K562 (cell line): ENCODE data around the gene TUBA1B. TPM values are rescaled to one million over a fixed set of nuclear protein-coding genes. Genes with fewer than 3 reads are reported as not detected.

ENCODE experiments used
- ATF1 ChIP-seq, 2 experiments: fragments of 450-650 bp in 1 of 2; IDR thresholded peaks; 2 replicates each; pipeline ENCODE4 v1.6.1; 2016; ENCODE audit warnings: missing compliant biosample characterization in 1 of 2, missing genetic modification characterization in 1 of 2
- E2F3 ChIP-seq: fragments of 250-450 bp; sonication (Bioruptor Pico); IDR thresholded peaks from 2 replicates; pipeline ENCODE4 v1.4.0; 2020; ENCODE audit warnings: mild to moderate bottlenecking
- GABPB1 ChIP-seq: sonication (generic); formaldehyde crosslinking; IDR thresholded peaks from 2 replicates; pipeline ENCODE4 v1.8.0; 2022; ENCODE audit warnings: mild to moderate bottlenecking, missing genetic modification reagents
- HNRNPK ChIP-seq: fragments of 200-400 bp; formaldehyde crosslinking; IDR thresholded peaks from one replicate; pipeline ENCODE4 v1.6.1; 2018; ENCODE audit warnings: mild to moderate bottlenecking, low read depth, low read length; ENCODE audit not compliant: poor library complexity, severe bottlenecking
- HNRNPUL1 ChIP-seq: fragments of 200-400 bp; formaldehyde crosslinking; IDR thresholded peaks from 2 replicates; pipeline ENCODE4 v1.6.1; 2017; ENCODE audit warnings: low read length
- KLF13 ChIP-seq: fragments of 450-650 bp; IDR thresholded peaks from 2 replicates; pipeline ENCODE4 v1.6.1; 2016; ENCODE audit warnings: missing genetic modification characterization, low read depth, mild to moderate bottlenecking, missing compliant biosample characterization, moderate library complexity, borderline replicate concordance
- NFIX ChIP-seq: fragments of 250-450 bp; sonication (Bioruptor Pico); IDR thresholded peaks from 2 replicates; pipeline ENCODE4 v1.4.0; 2020; ENCODE audit warnings: low read depth, mild to moderate bottlenecking, moderate library complexity
- NUFIP1 ChIP-seq: fragments of 450-650 bp; IDR thresholded peaks from 2 replicates; pipeline ENCODE4 v1.6.1; 2018; ENCODE audit not compliant: partially characterized antibody
- ZBTB17 ChIP-seq: fragments of 450-650 bp; formaldehyde crosslinking; IDR thresholded peaks from 2 replicates; pipeline ENCODE4 v1.4.0; 2020; ENCODE audit warnings: mild to moderate bottlenecking
- ZNF316 ChIP-seq: fragments of 450-650 bp; IDR thresholded peaks from 2 replicates; pipeline ENCODE4 v1.6.1; 2016
- ZNF347 ChIP-seq: fragments of 450-650 bp; formaldehyde crosslinking; IDR thresholded peaks from 2 replicates; pipeline ENCODE4 v1.4.0; 2020; ENCODE audit warnings: low read depth, mild to moderate bottlenecking, moderate library complexity
- polyA plus RNA-seq, 8 experiments: library from polyadenylated mRNA; depleted of rRNA in 4 of 8; stranded (reverse) in 5 of 8; unstranded in 3 of 8; fragments of >200 nt; fragmentation: Nextera tagmentation in 2 of 8; fragmentation: Illumina TruSeq in 1 of 8; extraction: Ambion mirVana in 2 of 8; extraction: Trizol in 1 of 8; gene quantifications; 2 replicates each; pipeline versions ENCODE4 v1.2.1 to v1.2.3, GENCODE V29; 2011 to 2014; ENCODE audit warnings: inconsistent platforms in 1 of 8, missing spikeins in 1 of 8
- total RNA-seq, 7 experiments: library from RNA; depleted of rRNA in 6 of 7; stranded (reverse); fragments of >200 nt in 6 of 7; fragmentation: Illumina TruSeq in 2 of 7; extraction: Trizol in 2 of 7; gene quantifications; 2 replicates each; pipeline versions ENCODE4 v1.2.1 to v1.2.3, GENCODE V29; 2011 to 2021; ENCODE audit warnings: low replicate concordance in 1 of 7
- TF ChIP-seq, protein P1 (sequence below), 2 experiments: fragments of 450-650 bp in 1 of 2; sonication (generic) in 1 of 2; formaldehyde crosslinking in 1 of 2; IDR thresholded peaks; 2 replicates each; pipeline versions ENCODE4 v1.7.1 to v1.9.0; 2016 to 2022; ENCODE audit warnings: inconsistent platforms in 1 of 2, mild to moderate bottlenecking in 1 of 2, missing genetic modification reagents in 1 of 2
- TF ChIP-seq, protein P2 (sequence below): IDR thresholded peaks from 2 replicates; pipeline ENCODE4 v1.6.1; 2012; ENCODE audit warnings: low read depth, low read length, improper control_type of control experiment, borderline replicate concordance
- TF ChIP-seq, protein P3 (sequence below): fragments of 250-450 bp; sonication (Bioruptor Pico); IDR thresholded peaks from 2 replicates; pipeline ENCODE4 v1.5.0; 2022; ENCODE audit warnings: mild to moderate bottlenecking

TUBA1B gene
- total and polyA plus RNA-seq, 9 of the 15 experiments (the other 6 are each of a cell fraction or from before 2014, with no cell fraction given) = 2,189 to 4,624 (median 2,628) TPM

DNA sequence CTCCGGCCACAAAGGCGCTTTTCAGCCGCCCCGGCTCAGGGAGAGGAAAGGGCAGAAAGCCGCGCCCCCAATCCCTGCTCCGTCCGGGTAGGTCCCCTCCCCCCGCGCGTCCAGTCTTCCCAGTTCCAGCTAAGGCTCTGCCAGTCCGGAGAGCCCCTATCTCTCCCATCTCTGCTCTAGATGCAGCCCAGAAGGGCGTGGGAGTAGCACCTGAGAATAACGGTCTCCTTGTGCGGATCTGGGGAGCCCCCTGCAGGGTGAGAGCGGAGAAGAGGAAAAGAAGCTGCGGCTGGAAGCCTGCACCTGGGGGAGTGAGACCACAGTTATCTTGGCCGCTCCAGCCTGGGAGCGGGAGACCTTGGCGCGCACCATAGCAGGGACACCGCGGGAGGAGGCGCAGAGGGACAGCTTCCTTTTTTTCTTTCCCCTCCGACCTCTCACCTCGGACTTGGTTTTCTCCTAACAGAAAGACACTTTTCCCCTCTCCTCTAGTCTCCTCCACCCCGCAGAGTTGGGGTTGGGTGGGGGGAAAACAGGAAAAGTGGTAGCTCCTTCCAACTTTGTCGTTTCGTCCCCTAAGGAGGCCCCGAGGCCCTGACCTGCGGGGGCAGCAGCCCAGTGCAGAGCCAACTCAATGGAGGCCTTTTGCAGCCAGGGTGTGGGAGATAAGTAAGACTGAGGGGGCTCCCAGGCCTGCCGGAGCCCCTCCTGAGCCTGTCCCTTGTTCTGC lies 38.9 kb downstream of the TUBA1B start (continued):
- TF ChIP-seq, protein P1, sequence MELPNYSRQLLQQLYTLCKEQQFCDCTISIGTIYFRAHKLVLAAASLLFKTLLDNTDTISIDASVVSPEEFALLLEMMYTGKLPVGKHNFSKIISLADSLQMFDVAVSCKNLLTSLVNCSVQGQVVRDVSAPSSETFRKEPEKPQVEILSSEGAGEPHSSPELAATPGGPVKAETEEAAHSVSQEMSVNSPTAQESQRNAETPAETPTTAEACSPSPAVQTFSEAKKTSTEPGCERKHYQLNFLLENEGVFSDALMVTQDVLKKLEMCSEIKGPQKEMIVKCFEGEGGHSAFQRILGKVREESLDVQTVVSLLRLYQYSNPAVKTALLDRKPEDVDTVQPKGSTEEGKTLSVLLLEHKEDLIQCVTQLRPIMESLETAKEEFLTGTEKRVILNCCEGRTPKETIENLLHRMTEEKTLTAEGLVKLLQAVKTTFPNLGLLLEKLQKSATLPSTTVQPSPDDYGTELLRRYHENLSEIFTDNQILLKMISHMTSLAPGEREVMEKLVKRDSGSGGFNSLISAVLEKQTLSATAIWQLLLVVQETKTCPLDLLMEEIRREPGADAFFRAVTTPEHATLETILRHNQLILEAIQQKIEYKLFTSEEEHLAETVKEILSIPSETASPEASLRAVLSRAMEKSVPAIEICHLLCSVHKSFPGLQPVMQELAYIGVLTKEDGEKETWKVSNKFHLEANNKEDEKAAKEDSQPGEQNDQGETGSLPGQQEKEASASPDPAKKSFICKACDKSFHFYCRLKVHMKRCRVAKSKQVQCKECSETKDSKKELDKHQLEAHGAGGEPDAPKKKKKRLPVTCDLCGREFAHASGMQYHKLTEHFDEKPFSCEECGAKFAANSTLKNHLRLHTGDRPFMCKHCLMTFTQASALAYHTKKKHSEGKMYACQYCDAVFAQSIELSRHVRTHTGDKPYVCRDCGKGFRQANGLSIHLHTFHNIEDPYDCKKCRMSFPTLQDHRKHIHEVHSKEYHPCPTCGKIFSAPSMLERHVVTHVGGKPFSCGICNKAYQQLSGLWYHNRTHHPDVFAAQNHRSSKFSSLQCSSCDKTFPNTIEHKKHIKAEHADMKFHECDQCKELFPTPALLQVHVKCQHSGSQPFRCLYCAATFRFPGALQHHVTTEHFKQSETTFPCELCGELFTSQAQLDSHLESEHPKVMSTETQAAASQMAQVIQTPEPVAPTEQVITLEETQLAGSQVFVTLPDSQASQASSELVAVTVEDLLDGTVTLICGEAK (IDR thresholded peaks at IDR 0.05) = peak; percentile 58; the same call in 1 of the 2 replicates
- TF ChIP-seq, protein P1 (CRISPR knock-in tag; IDR thresholded peaks at IDR 0.05) = no peak
- TF ChIP-seq, protein P2, sequence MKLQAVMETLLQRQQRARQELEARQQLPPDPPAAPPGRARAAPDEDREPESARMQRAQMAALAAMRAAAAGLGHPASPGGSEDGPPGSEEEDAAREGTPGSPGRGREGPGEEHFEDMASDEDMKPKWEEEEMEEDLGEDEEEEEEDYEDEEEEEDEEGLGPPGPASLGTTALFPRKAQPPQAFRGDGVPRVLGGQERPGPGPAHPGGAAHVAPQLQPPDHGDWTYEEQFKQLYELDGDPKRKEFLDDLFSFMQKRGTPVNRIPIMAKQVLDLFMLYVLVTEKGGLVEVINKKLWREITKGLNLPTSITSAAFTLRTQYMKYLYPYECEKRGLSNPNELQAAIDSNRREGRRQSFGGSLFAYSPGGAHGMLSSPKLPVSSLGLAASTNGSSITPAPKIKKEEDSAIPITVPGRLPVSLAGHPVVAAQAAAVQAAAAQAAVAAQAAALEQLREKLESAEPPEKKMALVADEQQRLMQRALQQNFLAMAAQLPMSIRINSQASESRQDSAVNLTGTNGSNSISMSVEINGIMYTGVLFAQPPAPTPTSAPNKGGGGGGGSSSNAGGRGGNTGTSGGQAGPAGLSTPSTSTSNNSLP = 0 out of 2 replicates have a peak, but pooled peaks have one; percentile 38
- no peak for TF ChIP-seq HNRNPUL1
- TF ChIP-seq HNRNPK = no peak
- no peak for TF ChIP-seq ZNF347
- TF ChIP-seq KLF13 (tag) = no peak
- TF ChIP-seq, protein P3, sequence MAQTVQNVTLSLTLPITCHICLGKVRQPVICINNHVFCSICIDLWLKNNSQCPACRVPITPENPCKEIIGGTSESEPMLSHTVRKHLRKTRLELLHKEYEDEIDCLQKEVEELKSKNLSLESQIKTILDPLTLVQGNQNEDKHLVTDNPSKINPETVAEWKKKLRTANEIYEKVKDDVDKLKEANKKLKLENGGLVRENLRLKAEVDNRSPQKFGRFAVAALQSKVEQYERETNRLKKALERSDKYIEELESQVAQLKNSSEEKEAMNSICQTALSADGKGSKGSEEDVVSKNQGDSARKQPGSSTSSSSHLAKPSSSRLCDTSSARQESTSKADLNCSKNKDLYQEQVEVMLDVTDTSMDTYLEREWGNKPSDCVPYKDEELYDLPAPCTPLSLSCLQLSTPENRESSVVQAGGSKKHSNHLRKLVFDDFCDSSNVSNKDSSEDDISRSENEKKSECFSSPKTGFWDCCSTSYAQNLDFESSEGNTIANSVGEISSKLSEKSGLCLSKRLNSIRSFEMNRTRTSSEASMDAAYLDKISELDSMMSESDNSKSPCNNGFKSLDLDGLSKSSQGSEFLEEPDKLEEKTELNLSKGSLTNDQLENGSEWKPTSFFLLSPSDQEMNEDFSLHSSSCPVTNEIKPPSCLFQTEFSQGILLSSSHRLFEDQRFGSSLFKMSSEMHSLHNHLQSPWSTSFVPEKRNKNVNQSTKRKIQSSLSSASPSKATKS (CRISPR knock-in tag) = no peak
- TF ChIP-seq E2F3 (CRISPR knock-in tag) = 0 out of 2 replicates have a peak, but pooled peaks have one; percentile 64
- no peak for TF ChIP-seq ZNF316
- TF ChIP-seq ZBTB17 = peak; percentile 30; the same call in 1 of the 2 replicates
- TF ChIP-seq NUFIP1 = peak; percentile 58
- no peak for TF ChIP-seq NFIX
- TF ChIP-seq ATF1 (CRISPR knock-in tag; IDR thresholded peaks at IDR 0.05) = no peak
- TF ChIP-seq ATF1 (tag; IDR thresholded peaks at IDR 0.05) = peak; percentile 64
- peak; percentile 87 for TF ChIP-seq GABPB1 (CRISPR knock-in tag)
